K562 (cell line): ENCODE data around the gene NOL4L. TPM values are rescaled to one million over a fixed set of nuclear protein-coding genes. Genes with fewer than 3 reads are reported as not detected.

ENCODE experiments used
- ATAC-seq: fragments of 200-7000 bp; cut with Tn5 transposase; 3 replicates; pipeline ENCODE4 v1.9.1; 2020; ENCODE audit warnings: moderate library complexity
- BruUV-seq: library from RNA; stranded (reverse); fragments of 400-500 nt; replicated peaks from 2 replicates; lab custom pipeline; 2021; lab: Mats Ljungman, UMichigan
- CTCF ChIA-PET: fragments of 300-600 bp; formaldehyde crosslinking; extraction: SDS; loops from one replicate; lab custom pipeline; 2021; ENCODE audit warnings: low intra/inter-chr PET ratio; lab: Yijun Ruan, JAX
- POLR2A ChIA-PET: fragments of 300-600, 350-650 bp; sonication (Branson Sonifier 250); formaldehyde crosslinking; extraction: SDS; loops from one replicate; lab custom pipeline; 2021; ENCODE audit warnings: antibody characterized with exemption, inconsistent platforms; lab: Yijun Ruan, JAX
- DNase-seq, 4 experiments: peaks; one replicate each; pipeline versions ENCODE4 v3.0.0 to v3.0.0-alpha.2; 2011 to 2018; ENCODE audit warnings: low spot score in 3 of 4, mixed read lengths in 3 of 4; ENCODE audit errors: extremely low read depth in 1 of 4
- FAIRE-seq: peaks from 2 replicates; lab custom pipeline; 2011; peaks lifted over from hg19 to GRCh38; lab: Jason Lieb, UNC
- H2AFZ ChIP-seq: 2 replicates; pipeline ENCODE4 v1.6.0; 2011; ENCODE audit warnings: low read depth, low read length, control low read depth, inconsistent platforms
- H3K27ac ChIP-seq: fragments of 200-600 bp; 3 replicates; pipeline ENCODE4 v1.8.0; 2011; ENCODE audit warnings: low read depth, mild to moderate bottlenecking, control low read depth, inconsistent platforms, low read length, moderate library complexity, mixed read lengths; ENCODE audit errors: extremely low read depth
- H3K27me3 ChIP-seq, 2 experiments: fragments of 300-600 bp in 1 of 2; 2 replicates in 1 of 2; 3 replicates in 1 of 2; pipeline versions ENCODE4 v1.6.0 to v1.8.0; 2011; ENCODE audit warnings: inconsistent platforms in 2 of 2, low read length in 2 of 2, mild to moderate bottlenecking in 1 of 2, mixed read lengths in 1 of 2, moderate library complexity in 1 of 2; ENCODE audit not compliant: control insufficient read depth in 2 of 2, insufficient read depth in 2 of 2
- H3K36me3 ChIP-seq: fragments of 300-600 bp; 3 replicates; pipeline ENCODE4 v1.8.0; 2011; ENCODE audit warnings: mild to moderate bottlenecking, low read length, inconsistent platforms; ENCODE audit not compliant: control insufficient read depth, insufficient read depth
- H3K4me1 ChIP-seq, 2 experiments: fragments of 200-600 bp in 1 of 2; replicated peaks in 1 of 2; 2 replicates in 1 of 2; 3 replicates in 1 of 2; pipeline versions ENCODE4 v1.5.1 to v1.8.0; 2011; ENCODE audit warnings: inconsistent platforms in 2 of 2, low read length in 2 of 2, mild to moderate bottlenecking in 1 of 2, mixed read lengths in 1 of 2, moderate library complexity in 1 of 2; ENCODE audit not compliant: control insufficient read depth in 2 of 2, insufficient read depth in 2 of 2
- H3K4me2 ChIP-seq: 2 replicates; pipeline ENCODE4 v1.6.1; 2011; ENCODE audit warnings: low read length, control low read depth, inconsistent platforms, mixed read lengths; ENCODE audit not compliant: insufficient read depth
- H3K4me3 ChIP-seq: fragments of 200-600 bp; sonication (generic), shearing (Covaris generic); 2 replicates; pipeline ENCODE4 v1.5.1; 2016; ENCODE audit warnings: control low read depth, inconsistent platforms
- H3K79me2 ChIP-seq: fragments of 200-600 bp; 3 replicates; pipeline ENCODE4 v1.8.0; 2011; ENCODE audit warnings: low read length, inconsistent platforms; ENCODE audit not compliant: control insufficient read depth, insufficient read depth
- H3K9ac ChIP-seq, 2 experiments: 2 replicates each; pipeline versions ENCODE4 v1.6.0 to v1.6.1; 2011; ENCODE audit warnings: low read depth in 2 of 2, low read length in 2 of 2, control low read depth in 1 of 2, inconsistent platforms in 1 of 2, mild to moderate bottlenecking in 1 of 2, mixed read lengths in 1 of 2; ENCODE audit not compliant: insufficient read depth in 1 of 2
- H3K9me1 ChIP-seq: one replicate; pipeline ENCODE4 v1.6.0; 2011; ENCODE audit warnings: inconsistent platforms, mild to moderate bottlenecking, low read length, moderate library complexity; ENCODE audit not compliant: control insufficient read depth, insufficient read depth
- H3K9me3 ChIP-seq: replicated peaks from 2 replicates; pipeline ENCODE4 v1.5.1; 2011; ENCODE audit warnings: low read depth, low read length, inconsistent platforms; ENCODE audit not compliant: control insufficient read depth, insufficient read depth
- H4K20me1 ChIP-seq: replicated peaks from 2 replicates; pipeline ENCODE4 v1.6.1; 2011; ENCODE audit warnings: low read length, inconsistent platforms, mixed read lengths; ENCODE audit not compliant: control insufficient read depth, insufficient read depth
- BCOR ChIP-seq: fragments of 450-650 bp; IDR thresholded peaks from 2 replicates; pipeline ENCODE4 v1.6.1; 2016
- CHD1 ChIP-seq: fragments of 200-600 bp; sonication (generic); IDR thresholded peaks from one replicate; pipeline ENCODE4 v1.6.1; 2012; ENCODE audit warnings: mild to moderate bottlenecking, moderate library complexity, low read length, inconsistent platforms
- FUS ChIP-seq: fragments of 200-400 bp; formaldehyde crosslinking; optimal IDR thresholded peaks from 2 replicates; pipeline ENCODE3; 2017; ENCODE audit warnings: low read depth, low read length
- HDAC1 ChIP-seq, 2 experiments: fragments of 450-650 bp; IDR thresholded peaks; 2 replicates each; pipeline ENCODE4 v1.6.1; 2016 to 2017; ENCODE audit warnings: inconsistent platforms in 1 of 2, mild to moderate bottlenecking in 1 of 2, moderate library complexity in 1 of 2
- LCOR ChIP-seq: sonication (generic); formaldehyde crosslinking; IDR thresholded peaks from 2 replicates; pipeline ENCODE4 v1.8.0; 2022; ENCODE audit warnings: mild to moderate bottlenecking, missing genetic modification reagents
- MAFF ChIP-seq: IDR thresholded peaks from 2 replicates; pipeline ENCODE4 v1.6.1; 2012; ENCODE audit warnings: low read length, improper control_type of control experiment
- NCOA1 ChIP-seq: fragments of 450-650 bp; IDR thresholded peaks from 2 replicates; pipeline ENCODE4 v1.6.1; 2016; ENCODE audit warnings: low read depth
- NFE2 ChIP-seq: IDR thresholded peaks from 2 replicates; pipeline ENCODE4 v1.6.1; 2014; ENCODE audit warnings: antibody characterized with exemption, low read depth
- NR2F6 ChIP-seq: fragments of 450-650 bp; formaldehyde crosslinking; IDR thresholded peaks from 2 replicates; pipeline ENCODE4 v1.4.0; 2020; ENCODE audit warnings: mild to moderate bottlenecking
- RBM17 ChIP-seq: fragments of 200-400 bp; formaldehyde crosslinking; IDR thresholded peaks from 2 replicates; pipeline ENCODE4 v1.6.1; 2017; ENCODE audit warnings: low read depth, mild to moderate bottlenecking, low read length, borderline replicate concordance
- SRF ChIP-seq, 2 experiments: fragments of 250-450, 450-650 bp in 1 of 2; sonication (Bioruptor Pico) in 1 of 2; sonication (generic) in 1 of 2; formaldehyde crosslinking; IDR thresholded peaks; 2 replicates each; pipeline versions ENCODE4 v1.5.0 to v1.5.1; 2020 to 2022; ENCODE audit warnings: mild to moderate bottlenecking in 1 of 2, missing genetic modification reagents in 1 of 2
- TAF9B ChIP-seq: fragments of 450-650 bp; IDR thresholded peaks from 2 replicates; pipeline ENCODE4 v1.6.1; 2018; ENCODE audit warnings: mild to moderate bottlenecking; ENCODE audit not compliant: partially characterized antibody
- WGBS: fragments of 100-300 bp; shearing (Covaris generic); methylation state at CpG from one replicate; pipeline ENCODE4 v1.1.6; 2016; ENCODE audit warnings: low coverage, mixed read lengths; ENCODE audit not compliant: insufficient coverage; ENCODE audit errors: missing lambda C conversion rate; 5-methylcytosine and 5-hydroxymethylcytosine counted together
- in situ Hi-C: fragments of 300-500 bp; cut with MboI; formaldehyde crosslinking; loops from 4 replicates; pipeline ENCODE4 v1.15.0; 2018; ENCODE audit warnings: inconsistent platforms, mixed read lengths
- intact Hi-C: fragments of 100-400 bp; cut with micrococcal nuclease; formaldehyde crosslinking; loops from 2 replicates; pipeline ENCODE4 v1.14.2; 2022
- polyA plus RNA-seq, 8 experiments: library from polyadenylated mRNA; depleted of rRNA in 4 of 8; stranded (reverse) in 5 of 8; unstranded in 3 of 8; fragments of >200 nt; fragmentation: Nextera tagmentation in 2 of 8; fragmentation: Illumina TruSeq in 1 of 8; extraction: Ambion mirVana in 2 of 8; extraction: Trizol in 1 of 8; gene quantifications; 2 replicates each; pipeline versions ENCODE4 v1.2.1 to v1.2.3, GENCODE V29; 2011 to 2014; ENCODE audit warnings: inconsistent platforms in 1 of 8, missing spikeins in 1 of 8
- total RNA-seq, 7 experiments: library from RNA; depleted of rRNA in 6 of 7; stranded (reverse); fragments of >200 nt in 6 of 7; fragmentation: Illumina TruSeq in 2 of 7; extraction: Trizol in 2 of 7; gene quantifications; 2 replicates each; pipeline versions ENCODE4 v1.2.1 to v1.2.3, GENCODE V29; 2011 to 2021; ENCODE audit warnings: low replicate concordance in 1 of 7
- TF ChIP-seq, protein P1 (sequence below), 2 experiments: fragments of 450-650 bp; formaldehyde crosslinking in 1 of 2; IDR thresholded peaks; 2 replicates each; pipeline versions ENCODE4 v1.4.0 to v1.6.1; 2014 to 2020; ENCODE audit warnings: mild to moderate bottlenecking in 2 of 2, borderline replicate concordance in 1 of 2, low read depth in 1 of 2

The NOL4L gene
- total and polyA plus RNA-seq, 9 of the 15 experiments (the other 6 are each of a cell fraction or from before 2014, with no cell fraction given), result 5.1 to 36.2 (median 13.6) TPM

DNA sequence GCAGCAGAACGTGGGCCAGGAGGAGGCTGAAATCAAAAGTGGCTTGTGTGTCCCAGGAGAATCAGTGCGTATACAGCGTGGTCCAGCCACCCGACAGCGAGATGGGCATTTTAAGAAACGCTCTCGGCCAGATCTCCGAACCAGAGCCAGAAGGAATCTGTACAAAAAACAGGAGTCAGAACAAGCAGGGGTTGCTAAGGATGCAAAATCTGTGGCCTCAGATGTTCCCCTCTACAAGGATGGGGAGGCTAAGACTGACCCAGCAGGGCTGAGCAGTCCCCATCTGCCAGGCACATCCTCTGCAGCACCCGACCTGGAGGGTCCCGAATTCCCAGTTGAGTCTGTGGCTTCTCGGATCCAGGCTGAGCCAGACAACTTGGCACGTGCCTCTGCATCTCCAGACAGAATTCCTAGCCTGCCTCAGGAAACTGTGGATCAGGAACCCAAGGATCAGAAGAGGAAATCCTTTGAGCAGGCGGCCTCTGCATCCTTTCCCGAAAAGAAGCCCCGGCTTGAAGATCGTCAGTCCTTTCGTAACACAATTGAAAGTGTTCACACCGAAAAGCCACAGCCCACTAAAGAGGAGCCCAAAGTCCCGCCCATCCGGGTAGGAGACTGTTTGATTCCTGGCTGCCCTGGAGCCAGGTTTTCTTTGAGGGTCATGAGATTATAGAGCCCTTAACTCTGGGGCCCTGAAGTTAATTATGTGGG is 151.7 kb downstream of the NOL4L start:
- CTCF ChIA-PET, result no interaction called here
- TF ChIP-seq SRF (CRISPR knock-in tag; IDR thresholded peaks at IDR 0.05), result no peak
- no peak for TF ChIP-seq BCOR
- TF ChIP-seq NR2F6 (CRISPR knock-in tag), result no peak
- TF ChIP-seq NCOA1, result no peak
- no peak for TF ChIP-seq NFE2
- TF ChIP-seq LCOR (CRISPR knock-in tag), result no peak
- no peak for TF ChIP-seq RBM17
- TF ChIP-seq MAFF, result no peak
- no peak for TF ChIP-seq TAF9B
- TF ChIP-seq, protein P1, sequence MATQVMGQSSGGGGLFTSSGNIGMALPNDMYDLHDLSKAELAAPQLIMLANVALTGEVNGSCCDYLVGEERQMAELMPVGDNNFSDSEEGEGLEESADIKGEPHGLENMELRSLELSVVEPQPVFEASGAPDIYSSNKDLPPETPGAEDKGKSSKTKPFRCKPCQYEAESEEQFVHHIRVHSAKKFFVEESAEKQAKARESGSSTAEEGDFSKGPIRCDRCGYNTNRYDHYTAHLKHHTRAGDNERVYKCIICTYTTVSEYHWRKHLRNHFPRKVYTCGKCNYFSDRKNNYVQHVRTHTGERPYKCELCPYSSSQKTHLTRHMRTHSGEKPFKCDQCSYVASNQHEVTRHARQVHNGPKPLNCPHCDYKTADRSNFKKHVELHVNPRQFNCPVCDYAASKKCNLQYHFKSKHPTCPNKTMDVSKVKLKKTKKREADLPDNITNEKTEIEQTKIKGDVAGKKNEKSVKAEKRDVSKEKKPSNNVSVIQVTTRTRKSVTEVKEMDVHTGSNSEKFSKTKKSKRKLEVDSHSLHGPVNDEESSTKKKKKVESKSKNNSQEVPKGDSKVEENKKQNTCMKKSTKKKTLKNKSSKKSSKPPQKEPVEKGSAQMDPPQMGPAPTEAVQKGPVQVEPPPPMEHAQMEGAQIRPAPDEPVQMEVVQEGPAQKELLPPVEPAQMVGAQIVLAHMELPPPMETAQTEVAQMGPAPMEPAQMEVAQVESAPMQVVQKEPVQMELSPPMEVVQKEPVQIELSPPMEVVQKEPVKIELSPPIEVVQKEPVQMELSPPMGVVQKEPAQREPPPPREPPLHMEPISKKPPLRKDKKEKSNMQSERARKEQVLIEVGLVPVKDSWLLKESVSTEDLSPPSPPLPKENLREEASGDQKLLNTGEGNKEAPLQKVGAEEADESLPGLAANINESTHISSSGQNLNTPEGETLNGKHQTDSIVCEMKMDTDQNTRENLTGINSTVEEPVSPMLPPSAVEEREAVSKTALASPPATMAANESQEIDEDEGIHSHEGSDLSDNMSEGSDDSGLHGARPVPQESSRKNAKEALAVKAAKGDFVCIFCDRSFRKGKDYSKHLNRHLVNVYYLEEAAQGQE (IDR thresholded peaks at IDR 0.05; ENCODE audit: borderline replicate concordance), result no peak
- TF ChIP-seq, protein P1 (CRISPR knock-in tag; IDR thresholded peaks at IDR 0.05; ENCODE audit: low read depth), result no peak
- no peak for TF ChIP-seq HDAC1 (IDR thresholded peaks at IDR 0.05)
- TF ChIP-seq CHD1, result no peak
- no peak for TF ChIP-seq FUS

More for the DNA sequence above, 151.7 kb downstream of the NOL4L start:
- no peak overlapping the region for H2AFZ ChIP-seq
- no peak overlapping the region for H3K4me3 ChIP-seq
- H3K27ac ChIP-seq, result no peak overlapping the region
- BruUV-seq, result TSS peak; percentile 32
- H3K79me2 ChIP-seq, result no peaks in the 10 kb centered on the region
- WGBS, result 89% methylated on average over 20 of the region's 20 CpGs
- 0 out of 5 replicates have a peak, but pooled peaks cover 0 to 3% of the 10 kb centered on the region in 2 experiments for H3K4me1 ChIP-seq
- POLR2A ChIA-PET, result interaction anchor here (0.6 kb wide), 1 partner anchor 198 kb away, joined by 3 read pairs; no protein-coding TSS in a partner anchor
- ATAC-seq (no peak), DNase-seq (no peak), FAIRE-seq (no peak)
- peaks cover 4% of the 10 kb centered on the region; the same call in 1 of the 2 replicates for H4K20me1 ChIP-seq
- in situ Hi-C loops (no loop called here), intact Hi-C loops (no loop called here)
- 0 out of 4 replicates have a peak overlapping the region, but pooled peaks of 1 of the 2 experiments have one; percentile 27 for H3K9ac ChIP-seq
- H3K27me3 ChIP-seq, result no peaks in the 10 kb centered on the region
- no peaks in the 10 kb centered on the region for H3K9me1 ChIP-seq
- peaks cover 98% of the 10 kb centered on the region for H3K36me3 ChIP-seq
- no peaks in the 10 kb centered on the region for H3K9me3 ChIP-seq
- no peak overlapping the region for H3K4me2 ChIP-seq
